Occipital lobe (tissue), 2 donors: ENCODE results near the gene SPIN1. TPM values are rescaled to one million over a fixed set of nuclear protein-coding genes. Genes with fewer than 3 reads are reported as not detected.

ENCODE experiments used
- DNase-seq: peaks from one replicate; lab custom pipeline; 2025; lab: John Stamatoyannopoulos, UW
- total RNA-seq: library from RNA; depleted of rRNA; stranded (reverse); fragments of >200 nt; gene quantifications from one replicate; pipeline ENCODE4 v1.2.3, GENCODE V29; 2014

SPIN1 gene
- total RNA-seq, 1 donor from 2014 or later, result 361 TPM

DNA sequence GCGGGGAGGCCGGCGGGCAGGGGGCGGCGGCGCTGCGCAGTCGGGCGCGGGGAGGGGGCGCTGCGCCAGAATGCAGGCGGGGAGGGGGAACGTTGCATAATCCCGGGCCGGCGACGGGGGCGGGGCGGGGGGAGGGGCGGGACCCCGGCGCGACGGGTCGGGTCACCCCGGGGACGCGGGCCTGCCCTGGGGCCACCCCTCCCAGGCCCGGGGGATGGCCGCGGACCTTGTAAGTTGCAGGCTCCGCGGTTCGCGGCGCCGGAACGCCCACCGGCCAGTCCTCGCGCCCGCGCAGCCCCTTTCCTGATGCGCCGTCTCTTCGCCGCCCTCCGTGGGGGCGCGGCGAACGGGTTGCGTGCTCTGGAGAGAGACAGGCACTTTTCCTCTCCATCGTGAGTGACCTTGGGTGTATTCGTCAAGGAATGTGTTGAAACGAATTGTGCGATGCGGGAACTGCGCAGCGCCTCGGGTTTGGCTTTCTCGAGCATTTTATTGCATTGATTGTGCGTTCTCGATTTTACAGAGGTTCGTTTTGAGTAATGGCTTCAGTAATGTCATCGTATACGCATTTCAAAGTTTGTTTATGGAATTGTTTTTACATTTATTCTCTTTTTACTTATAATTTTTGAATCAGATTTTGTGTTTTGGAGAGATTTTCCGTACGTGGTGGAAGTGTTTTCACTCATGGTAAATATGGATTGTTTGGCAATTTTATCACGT is 802 bp downstream of the SPIN1 start:
- peak; percentile 40 for DNase-seq

DNA sequence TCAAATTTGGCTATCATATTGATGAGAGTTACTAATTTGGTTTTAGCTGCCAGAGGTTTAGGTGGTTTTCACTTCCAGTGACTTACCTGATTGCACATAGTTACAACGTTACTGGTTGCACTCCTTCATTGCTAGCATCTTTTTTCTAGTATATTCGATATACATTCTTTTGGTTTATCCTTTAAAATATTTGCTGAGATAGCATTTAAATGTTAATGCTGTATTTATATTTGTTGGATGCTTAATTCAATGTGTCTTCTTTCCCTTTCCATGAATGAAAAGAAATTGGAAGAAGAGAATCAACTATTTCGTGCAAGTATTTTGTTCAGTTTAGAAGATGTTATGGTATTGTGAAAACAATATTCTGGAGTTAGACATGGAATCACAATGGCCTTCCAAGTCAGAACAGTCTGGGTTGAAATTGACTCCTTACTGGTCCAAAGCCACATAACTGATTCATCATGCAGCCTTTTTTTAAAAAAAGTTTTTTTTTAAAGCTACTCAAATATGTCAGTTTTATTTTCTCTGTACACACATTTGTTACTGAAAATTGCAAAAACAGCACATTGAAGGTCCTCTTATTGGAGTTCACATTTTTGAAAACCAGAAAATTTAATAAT is 2.2 kb downstream of the SPIN1 start:
- no peak for DNase-seq

DNA sequence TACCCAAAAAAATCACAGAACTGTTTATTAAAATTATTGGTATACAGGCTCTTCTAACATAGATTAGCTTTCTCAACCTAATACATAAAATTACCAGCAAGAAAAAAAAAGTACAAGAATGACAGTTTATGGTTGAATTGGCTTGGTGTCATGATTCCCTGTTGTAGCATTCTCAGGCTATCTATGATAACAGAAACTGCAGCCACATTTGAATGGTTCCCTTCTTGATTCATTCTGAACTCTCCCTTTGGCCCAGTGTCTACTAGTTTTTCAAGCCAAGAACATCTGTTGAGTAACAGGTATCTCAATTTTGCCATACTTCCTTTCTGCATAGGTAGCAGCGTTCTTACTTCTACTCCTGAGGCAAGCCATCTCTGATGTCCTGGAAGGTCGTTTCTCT is 3.0 kb downstream of the SPIN1 start:
- no peak for DNase-seq

DNA sequence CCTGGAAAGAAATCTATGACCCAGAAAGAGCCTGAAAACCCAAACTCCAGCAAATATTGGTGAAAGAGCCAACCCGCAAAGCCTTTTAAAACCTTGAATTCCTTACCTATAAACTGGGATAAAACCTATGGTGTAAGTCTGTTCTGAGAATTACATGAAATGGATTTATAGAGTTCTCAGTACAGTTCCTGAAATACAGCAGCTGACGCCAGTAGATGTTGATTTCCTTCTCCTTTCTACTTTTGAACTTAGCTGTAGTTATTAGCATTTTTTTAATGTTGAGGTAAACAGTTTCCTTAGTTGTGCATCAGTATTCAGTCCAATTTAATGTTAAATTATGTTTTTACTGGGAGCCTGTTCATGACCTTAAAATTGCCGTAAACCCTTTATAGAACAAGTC is 3.7 kb downstream of the SPIN1 start:
- no peak for DNase-seq

DNA sequence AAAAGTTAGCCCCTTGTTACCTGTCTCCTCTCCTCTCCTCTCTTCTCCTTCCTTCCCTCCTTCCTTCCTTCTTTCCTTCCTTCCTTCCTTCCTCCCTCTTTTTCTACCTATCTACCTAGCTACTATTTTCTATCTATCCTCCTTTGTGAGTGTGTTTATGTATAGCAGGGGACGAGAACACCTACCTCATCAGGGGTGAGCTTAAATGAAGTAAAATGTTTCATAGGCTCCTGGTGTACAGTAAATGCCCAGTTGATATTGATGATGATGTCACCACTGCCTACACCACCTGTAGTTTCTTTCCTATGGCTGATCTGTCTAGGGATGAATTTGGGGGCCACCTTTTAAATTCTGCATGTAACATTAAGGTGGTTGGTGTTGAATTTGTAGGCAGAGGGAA is 4.3 kb downstream of the SPIN1 start:
- DNase-seq, result no peak

DNA sequence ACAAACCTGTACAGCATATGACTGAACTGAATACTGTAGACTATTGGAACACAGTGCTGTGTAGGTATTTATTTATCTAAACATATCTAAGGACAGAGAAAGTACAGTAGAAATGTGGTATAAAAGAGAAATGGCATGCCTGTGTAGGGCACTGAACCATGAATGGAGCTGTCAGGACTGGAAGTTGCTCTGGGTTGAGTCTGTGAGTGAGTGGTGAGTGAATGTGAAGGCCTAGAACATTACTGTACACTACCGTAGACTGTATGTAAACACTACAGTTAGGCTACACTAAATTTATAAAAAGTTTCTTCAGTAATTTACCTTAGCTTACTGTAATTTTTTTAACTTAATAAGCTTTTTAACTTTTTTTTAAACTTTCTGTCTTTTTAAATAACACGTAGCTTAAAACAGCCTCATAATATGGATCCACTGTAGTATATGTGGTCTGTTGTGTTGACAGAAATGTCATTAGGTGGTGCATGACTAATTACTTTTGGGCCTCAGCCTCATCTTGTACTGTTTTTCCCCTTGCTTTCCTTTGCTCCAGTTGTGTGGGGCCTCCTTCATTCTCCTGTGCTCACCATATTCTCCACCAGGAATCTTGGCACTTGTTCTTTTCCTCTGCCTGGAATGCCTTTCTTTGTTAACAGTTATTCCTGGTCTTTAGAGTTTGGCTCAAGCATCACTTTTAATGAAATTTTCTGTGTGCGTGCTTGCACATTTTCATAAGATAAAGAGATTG is 8.8 kb downstream of the SPIN1 start:
- DNase-seq, result no peak

DNA sequence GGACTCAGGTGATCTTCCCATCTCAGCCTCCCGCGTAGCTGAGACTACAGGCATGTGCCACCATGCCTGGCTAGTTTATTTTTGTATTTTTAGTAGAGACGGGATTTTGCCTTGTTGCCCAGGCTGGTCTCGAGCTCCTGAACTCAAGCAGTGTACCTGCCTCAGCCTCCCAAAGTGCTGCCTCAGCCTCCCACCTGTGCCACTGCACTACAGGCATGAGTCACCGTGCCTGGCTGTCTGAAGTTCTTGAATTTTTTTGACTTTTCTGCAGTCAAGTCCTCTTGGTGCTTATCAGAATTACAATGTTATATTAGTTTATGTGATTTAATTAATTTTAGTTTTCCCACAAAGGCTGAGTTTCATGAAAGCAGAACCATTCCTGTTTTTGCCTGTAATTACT is 9.8 kb downstream of the SPIN1 start:
- DNase-seq, result no peak

DNA sequence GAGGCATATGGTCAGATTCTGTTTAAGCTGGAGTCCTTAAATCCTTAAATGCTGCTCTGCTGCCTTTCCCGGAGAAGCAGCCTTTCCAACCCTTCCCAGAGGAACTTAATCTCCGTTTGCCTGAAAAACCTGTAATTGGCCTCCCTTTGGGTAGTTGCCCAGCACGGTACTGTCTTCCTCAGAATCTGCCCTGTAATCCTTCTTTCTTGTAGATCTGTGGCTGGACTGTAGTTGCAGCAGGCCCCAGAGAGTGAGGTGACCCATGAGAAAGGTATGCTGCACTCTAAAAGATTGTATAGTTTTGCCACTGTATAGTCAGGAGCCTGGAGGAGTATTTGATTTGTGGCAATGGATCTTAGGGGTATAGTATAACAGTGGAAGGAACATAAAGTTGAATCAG is 11.7 kb downstream of the SPIN1 start:
- no peak for DNase-seq

DNA sequence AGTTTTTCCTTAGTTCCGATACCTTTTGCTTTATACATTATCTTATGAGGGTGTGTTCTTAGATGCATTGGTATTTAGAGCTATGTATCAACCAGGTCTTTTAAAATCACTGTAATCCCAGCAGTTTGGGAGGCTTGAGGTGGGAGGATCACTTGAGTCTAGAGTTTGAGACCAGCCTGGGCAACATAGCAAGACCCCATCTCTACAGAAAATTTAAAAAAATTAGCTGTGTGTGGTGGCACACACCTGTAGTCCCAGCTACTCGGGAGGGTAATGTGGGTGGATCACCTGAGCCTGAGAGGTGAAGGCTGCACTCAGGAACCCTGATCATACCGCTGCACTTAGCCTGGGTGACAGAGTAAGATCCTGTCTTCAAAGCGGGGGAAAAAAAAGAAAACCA is 15.1 kb downstream of the SPIN1 start:
- DNase-seq, result no peak

DNA sequence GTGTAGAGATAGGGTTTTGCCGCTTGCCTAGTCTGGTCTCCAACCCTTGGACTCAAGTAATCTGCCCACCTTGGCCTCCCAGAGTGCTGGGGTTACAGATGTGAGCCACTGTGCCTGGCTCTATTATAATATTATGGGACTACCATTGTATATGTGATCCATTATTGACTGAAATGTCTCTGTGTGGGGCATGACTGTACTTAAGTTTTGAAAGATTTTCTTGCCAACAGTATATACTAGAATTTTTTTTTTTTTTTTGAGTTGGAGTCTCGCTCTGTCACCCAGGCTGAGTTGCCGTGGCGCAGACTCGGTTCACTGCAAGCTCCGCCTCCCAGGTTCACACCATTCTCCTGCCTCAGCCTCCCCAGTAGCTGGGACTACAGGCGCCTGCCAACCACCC is 17.8 kb downstream of the SPIN1 start:
- DNase-seq, result no peak

DNA sequence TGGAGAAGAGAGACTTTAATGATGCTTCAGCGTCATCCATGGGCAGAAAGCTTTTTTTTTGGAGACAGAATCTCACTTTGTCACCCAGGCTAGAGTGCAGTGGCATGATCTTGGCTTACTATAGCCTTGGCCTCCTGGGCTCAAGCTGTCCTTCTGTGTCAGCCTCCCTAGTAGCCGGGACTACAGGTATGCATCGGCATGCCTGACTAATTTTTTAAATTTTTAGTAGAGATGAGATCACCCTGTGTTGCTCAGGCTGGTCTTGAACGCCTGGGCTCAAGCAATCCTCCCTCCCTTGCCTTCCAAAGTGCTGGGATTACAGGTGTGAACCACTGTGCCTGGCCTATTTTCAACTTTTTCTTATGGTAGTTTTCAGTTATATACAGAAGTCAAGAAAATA is 23.2 kb downstream of the SPIN1 start:
- no peak for DNase-seq

DNA sequence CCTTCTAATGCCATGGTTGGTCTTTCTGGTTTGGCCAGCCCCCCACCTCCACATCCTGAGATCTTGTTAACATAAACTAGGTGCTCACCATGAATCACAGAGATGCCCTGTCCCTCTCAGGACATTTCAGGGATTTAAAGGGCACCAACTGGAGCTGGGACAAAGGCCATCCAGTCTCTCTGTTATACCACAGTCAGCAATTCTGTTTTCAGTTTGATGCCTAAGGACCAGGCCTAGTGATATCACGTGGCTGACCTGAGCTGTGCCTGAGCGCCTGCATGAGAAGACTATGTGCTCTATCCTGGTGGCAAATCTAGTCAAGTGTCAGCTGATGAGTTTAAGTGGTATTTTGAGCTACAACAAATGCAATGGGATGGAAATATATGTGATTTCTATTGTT is 26.1 kb downstream of the SPIN1 start:
- DNase-seq, result no peak

DNA sequence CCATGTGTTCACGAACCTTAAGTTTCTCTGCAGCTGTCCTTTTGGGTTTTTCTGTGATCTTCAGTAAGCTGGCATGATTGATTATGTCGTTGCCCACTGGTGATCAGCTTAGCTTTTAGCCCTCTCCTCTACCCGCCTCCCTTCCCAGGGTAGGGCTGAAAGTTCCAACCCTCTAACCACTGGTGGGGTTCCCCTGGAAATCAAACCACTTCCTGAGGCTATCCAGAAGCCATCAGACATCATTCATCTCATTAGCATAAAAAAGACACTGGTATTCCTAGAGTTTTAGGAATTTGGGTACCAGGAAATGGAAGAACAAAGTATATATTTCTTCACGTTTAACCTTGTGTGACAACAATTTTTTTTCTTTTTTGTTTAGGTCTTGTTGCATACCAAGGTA is 29.8 kb downstream of the SPIN1 start:
- no peak for DNase-seq

DNA sequence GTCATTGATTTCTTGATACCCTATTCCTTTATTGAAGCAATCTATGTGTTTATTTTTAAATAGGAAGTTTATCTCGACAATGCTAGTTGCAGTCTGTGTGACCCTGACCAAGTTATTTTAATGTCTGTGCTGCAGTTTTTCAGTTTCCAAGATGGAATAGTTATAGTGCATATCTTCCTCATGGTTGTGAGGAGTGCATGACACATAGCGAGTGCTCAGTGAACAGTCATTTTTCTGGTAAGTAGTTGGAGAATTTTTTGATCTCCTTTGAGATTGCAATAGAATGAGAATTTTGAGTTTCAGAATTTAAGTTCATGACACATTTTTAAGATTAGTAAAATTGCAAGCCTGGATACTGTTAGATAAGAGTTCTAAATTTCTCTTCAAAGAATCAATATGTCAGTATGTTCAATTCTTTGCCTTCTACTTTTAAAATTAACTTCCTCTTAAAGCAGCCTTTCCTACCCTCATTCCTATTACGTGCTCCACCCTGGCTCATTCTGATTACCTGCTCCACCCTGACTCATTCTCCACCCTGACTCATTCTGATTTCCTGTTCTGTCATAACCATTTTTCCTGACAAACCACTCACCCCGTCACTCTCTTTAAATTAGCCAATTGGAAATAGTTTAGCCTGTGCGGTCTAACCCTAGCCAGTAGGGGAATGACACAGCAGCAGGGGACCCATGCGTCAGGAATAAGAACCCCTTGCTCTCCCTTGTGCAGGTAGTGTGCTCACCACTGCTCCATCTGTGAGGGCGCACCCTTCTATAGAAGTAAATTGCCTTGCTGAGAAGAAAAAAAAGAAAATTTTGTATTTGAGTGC is 30.7 kb downstream of the SPIN1 start:
- DNase-seq, result no peak

DNA sequence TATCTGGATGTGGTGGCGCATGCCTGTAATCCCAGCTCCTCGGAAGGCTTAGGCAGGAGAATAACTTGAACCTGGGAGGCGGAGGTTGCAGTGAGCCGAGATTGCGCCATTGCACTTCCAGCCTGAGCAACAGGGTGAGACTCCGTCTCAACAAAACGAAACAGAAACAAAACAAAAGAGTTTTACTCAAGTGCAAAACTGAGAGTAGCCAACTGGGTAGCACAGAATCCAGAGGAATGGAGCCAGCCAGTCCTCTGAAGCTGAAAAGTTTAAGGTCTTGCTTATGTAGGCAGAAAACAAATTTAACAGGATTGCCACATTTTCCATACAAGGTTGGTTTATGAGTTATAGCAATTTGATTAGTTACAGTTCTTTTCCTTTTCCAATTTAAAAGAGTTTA is 32.0 kb downstream of the SPIN1 start:
- no peak for DNase-seq

DNA sequence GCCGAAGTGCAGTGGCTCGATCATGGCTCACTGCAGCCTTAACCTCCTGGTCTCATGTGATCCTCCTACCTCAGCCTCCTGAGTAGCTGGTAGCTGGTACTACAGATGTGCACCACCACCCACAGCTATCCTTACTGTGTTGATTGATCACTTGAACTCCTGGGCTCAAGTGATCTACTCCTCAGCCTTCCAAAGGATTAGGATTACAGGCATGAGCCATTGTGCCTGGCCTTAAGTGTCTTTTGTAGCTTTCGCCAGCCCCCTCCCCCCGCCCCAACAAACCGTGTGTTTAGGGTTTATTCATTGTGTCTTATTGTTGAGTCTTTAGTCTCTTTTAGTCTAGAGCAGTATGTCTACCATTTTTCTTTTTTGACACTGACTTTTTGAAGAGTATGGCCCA is 33.1 kb downstream of the SPIN1 start:
- DNase-seq, result no peak

DNA sequence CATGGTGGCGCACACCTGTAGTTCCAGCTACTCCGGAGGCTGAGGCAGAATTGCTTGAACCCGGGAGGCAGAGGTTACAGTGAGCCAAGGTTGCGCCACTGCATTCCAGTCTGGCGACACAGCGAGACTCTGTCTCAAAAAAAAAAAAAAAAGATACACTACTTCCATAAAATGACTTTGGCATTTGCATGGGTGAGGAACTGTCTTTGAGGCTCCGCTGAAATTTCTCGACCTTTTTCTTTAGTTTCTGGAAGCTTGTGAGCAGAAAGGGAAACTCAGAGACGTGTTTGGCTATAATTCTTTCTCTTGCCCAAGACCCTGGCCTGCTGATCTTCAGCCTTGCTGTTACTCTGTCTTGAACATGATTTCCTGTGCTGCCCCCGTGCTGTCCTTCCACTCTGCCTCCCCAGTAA is 37.3 kb downstream of the SPIN1 start:
- no peak for DNase-seq

DNA sequence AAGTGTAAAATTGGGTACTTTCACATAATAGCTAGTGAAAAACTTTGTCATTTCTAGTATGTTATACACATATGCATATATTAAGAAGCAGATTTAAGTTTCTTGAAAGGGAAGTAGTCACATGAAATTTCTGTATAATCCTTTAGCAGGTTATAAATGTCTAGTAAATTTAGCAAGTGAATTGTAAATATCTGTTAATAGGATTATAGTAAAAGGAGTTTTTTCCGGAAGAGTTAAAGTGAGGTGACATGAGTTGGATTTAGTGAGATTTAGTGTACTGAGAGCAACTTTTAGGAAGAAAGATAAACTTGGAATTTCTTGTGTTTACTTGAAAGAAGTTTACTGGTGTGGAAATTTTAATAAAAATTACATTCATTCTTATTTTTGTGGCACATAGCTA is 38.4 kb downstream of the SPIN1 start:
- no peak for DNase-seq

DNA sequence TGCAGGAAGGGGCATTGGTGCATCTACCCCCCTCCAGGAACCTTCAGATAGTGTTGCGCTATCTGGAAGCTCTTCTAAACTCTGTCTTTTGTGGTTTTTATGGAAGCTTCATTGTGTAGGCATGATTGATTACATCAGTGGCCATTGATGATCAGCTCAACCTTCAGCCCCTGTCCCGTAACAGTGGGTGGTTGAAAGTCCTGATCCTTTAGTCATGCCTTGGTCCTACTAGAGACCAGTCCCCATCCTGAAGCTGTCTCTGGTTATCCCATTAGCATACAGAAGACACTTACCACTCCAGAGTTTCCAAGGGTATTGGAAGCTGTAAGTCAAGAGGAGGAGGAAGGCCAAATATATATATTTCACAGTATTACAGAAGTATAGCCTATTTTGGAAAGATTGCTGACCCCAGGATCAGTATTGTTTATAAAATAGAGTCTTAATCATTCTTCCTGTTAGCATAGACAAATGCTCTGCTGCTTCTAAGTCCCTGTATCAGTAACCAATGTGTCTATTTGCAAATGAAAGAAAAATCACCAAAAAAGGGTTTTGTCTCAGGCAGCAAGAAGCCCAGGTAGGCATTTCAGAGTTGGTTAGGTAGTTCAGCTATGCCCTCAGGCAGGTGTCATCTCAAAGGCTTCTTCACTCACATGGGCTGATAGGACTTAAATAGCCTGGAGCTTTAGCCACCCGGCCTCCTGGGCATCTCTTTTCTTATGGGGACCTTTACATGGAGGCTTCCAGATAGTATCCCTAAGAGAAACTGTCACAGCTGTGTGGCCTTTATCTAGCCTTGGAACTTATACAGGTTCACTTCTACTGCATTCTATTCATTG is 41.6 kb downstream of the SPIN1 start:
- DNase-seq, result no peak

DNA sequence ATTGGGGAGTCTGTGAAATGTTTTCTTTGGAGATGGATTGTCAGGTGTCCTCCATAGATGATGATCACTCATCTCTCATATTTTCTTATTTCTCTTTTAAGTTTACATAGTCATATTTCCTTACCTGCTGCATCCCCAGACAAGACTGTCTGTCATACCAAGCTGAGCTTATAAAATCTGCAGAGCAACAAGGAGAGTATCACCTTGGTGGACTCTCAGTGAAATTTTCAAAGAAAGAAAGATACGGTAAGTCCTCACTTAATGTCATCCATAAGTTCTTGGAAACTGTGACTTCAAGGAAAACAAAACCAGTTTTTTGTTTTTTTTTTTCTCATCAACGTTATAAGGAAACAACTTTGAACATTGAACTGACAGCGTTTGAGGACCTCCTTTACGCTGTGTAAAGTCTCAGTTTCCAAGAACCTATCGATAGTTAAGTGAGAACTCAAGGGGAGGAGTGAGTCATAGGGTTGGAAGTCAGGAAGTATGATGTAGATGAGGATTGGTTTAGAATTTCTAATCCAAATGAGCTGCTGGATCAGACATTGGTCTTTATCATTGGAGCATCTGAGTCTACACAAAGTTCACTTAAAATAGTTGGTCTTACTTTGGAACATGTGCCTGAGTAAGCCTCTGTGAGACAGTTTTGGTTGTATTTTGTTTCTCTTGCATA is 45.5 kb downstream of the SPIN1 start:
- DNase-seq, result no peak

DNA sequence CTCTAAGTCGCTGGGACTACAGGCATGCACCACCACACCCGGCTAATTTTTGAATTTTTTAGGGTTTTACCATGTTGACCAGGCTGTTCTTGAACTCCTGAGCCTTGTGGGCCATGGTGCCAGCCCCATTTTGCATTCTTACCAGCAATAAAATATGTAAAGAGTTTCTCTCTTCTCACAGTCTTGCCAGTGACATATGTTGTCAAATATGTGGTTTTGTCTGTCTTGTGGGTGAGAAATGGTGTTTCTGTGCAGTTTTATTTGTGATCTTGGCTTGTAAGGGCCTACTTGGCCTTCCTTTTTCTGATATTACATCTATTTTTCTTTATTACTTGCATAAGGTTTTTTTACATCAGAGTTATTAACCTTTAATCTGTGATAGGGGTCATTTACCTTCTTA is 47.1 kb downstream of the SPIN1 start:
- no peak for DNase-seq
